NCI-H524 (cell line): ENCODE results near the gene SLC26A8.
"Not testable (repeated sequence)": the region's sequence is repeated elsewhere in the genome, so short reads cannot be mapped to it uniquely, and the experiment has no call there.

ENCODE experiments used
- DNase-seq, 2 experiments: peaks; one replicate each; lab custom pipeline; 2025; lab: John Stamatoyannopoulos, UW

SLC26A8 gene

GRCh38 chr6:36050947-36051710 is 26.7 kb upstream of the SLC26A8 start:
- no peak for DNase-seq

- DNase-seq = no peak
Measured at GRCh38 chr6:36050305-36050704, 25.9 kb upstream of the SLC26A8 start.

GRCh38 chr6:36049582-36049981 is 25.1 kb upstream of the SLC26A8 start:
- DNase-seq = no peak

DNA sequence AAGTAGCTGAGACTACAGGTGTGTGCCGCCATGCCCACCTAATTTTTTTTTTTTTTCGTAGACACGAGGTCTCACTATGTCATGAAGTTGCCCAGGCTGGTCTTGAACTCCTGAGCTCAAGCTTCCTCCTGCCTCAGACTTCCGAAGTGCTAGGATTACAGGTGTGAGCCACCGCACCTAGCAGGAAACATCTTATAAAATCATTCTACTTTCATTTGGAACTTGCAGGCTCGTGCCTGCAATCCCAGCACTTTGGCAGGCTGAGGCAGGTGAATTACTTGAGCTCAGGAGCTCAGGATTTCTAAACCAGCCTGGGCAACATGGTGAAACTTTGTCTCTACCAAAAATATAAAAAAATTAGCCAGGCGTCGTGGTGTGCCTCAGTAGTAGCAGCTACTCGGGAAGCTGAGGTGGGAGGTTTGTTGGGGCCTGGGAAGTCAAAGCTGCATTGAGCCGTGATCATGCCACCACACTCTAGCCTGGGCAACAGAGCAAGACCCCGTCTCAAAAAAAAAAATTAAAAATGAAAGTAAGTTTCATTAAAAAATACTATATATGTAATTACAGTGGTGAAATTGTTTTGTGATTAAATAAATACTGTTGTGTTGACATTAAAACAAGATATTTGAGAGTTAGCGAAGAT is 18.3 kb upstream of the SLC26A8 start:
- DNase-seq = no peak

- no peak for DNase-seq
Measured at GRCh38 chr6:36040958-36041357, 16.5 kb upstream of the SLC26A8 start.

GRCh38 chr6:36039112-36039511 is 14.7 kb upstream of the SLC26A8 start:
- no peak for DNase-seq

DNA sequence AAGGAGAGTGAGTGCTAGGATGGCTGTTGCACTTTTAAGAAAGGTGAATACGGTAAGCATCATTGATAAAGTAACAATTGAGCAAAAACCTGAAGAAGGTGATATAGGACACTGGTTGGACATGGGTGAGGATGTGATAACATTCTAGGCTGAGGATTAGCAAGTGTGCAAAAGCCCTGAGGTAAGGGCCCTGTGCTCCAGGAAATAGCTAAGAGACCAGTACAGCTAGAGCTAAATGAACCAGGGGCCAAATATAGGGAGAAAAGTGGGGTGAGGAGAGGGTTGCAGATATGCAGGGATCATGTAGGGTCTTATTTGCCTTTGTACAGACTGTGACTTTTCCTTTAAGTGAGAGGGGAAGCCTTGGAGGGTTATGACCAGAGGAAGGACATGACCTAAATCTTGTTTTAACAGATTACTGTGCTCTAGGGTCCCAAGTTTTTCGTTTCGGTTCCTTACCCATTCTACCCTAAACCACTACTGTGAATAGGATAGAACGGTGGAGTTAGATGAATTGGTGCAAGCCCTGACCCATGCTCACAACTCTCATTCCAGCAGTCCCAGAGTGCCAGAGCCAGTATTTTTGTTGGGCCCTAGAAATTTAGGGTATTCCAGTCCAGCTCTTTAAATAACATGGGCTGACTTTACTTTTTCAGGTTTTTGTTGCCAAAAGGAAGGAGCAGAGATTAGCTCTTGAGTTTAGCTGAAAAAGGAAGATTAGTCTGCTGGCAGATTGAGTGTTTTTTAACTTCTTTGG is 13.9 kb upstream of the SLC26A8 start:
- DNase-seq = no peak

- no peak for DNase-seq
Measured at GRCh38 chr6:36035225-36035624, 10.8 kb upstream of the SLC26A8 start.

- DNase-seq = no peak
Measured at GRCh38 chr6:36034441-36034840, 10.0 kb upstream of the SLC26A8 start.

DNA sequence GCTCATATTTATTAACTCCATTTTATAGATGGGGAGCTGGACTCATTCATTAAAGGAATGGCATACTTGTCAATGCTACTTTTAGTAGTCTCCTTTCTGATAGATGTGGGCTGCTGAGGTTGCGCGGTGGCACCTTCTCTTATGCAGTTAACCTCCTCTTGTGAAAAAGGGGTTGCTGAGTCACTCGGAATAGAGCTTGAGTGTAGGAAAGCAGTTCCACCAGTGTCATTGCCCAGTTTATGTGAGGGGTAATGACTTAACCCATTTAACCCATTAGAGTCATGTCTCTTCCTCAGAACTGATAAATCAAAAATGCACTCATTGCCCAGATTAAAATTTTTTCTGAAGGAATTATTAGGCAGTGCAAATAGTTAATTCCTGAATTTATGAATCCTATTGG is 9.5 kb upstream of the SLC26A8 start:
- DNase-seq = no peak

GRCh38 chr6:36033144-36033543 is 8.7 kb upstream of the SLC26A8 start:
- not testable (repeated sequence) for DNase-seq

- DNase-seq = no peak
Measured at GRCh38 chr6:36032261-36032660, 7.8 kb upstream of the SLC26A8 start.

DNA sequence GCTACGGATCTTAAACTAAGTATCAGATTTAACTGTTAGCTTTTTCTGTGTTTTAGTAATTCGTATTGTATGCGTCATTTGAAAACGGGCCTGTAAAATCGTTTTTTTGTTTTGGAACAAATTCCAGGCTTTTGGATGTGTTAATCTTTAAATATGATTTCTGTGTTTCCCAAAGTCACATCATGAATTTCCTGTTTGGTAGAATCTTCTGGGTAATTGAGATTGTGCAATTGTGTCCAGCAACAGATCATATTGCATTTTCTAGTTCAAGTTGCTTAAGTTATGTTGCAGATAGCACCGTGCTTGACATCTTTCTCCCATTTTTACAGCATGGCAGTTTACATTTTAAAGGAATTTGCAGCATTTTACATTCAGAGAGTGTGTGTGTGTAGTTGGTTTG is 5.0 kb upstream of the SLC26A8 start:
- no peak for DNase-seq

DNA sequence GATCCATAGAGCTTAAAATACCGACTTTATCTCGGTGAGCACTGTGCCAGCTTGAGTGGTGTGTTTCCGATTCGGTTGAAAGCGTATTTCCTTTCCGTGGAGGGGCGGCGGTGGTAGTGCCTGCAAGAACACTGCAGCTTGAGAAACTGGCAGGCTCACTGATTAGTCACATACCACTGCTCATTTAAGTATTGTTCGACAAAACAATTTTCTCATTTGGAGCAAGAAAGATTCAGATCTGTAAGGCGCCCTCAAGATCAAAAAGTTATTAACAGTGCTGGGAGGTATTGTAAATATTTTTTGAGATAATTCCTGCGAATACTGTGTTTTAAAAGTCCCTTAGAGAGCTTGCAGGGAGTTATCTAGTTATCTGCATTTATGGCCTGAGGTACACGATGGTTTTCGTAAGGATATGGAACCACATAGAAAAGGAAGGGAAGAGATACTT is 4.5 kb upstream of the SLC26A8 start:
- DNase-seq = peak; percentile 36 to 59

- peak in 1 of 2 experiments; percentile 57 for DNase-seq
Measured at GRCh38 chr6:36028088-36028876, 3.8 kb upstream of the SLC26A8 start.

- peak; percentile 100 for DNase-seq
Measured at GRCh38 chr6:36027501-36028087, 3.2 kb upstream of the SLC26A8 start, which contains the start of gene MAPK14. MAPK14 (plus strand) TSS chr6:36027808; CDS start chr6:36028158, 350 bp downstream.

- DNase-seq = no peak
Measured at GRCh38 chr6:36025932-36026327, 1.5 kb upstream of the SLC26A8 start.

- no peak for DNase-seq
Measured at GRCh38 chr6:36025260-36025931, 955 bp upstream of the SLC26A8 start.

DNA sequence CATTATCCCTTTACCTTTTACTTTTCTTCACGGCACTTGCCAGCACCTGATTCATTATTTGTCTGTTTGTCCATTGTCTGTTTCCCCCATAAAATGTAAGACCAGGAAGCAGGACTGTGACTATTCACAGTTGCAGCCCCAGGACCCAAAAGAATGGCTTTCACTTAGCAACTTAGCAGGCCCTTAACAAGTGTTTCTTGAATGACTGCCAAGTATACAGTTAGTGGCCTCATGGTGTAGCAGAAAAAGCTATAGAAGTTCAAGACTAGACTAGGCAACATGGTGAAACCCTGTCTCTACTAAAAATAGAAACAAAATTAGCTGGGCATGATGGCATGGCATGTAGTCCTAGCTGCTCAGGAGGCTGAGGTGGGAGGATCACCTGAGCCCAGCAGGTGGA is 4.3 kb downstream of the SLC26A8 start:
- DNase-seq = no peak

DNA sequence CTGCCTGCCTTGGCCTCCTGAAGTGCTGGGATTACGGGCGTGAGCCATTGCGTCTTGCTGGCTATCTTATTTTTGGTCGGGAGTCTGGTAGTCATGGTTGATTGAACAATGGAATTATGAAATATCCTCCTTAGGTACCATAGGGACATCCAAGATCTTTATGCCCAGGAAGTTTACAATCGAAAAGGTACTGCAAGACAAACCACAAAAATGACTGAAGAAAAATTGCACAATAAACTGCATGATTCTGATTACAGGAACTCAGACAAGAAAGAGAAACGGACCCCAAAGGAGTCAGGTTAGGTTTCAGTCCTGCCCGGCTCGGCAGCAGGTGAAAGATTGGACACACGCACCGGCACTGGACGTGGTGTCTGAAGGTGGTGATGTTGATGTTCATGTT is 5.3 kb downstream of the SLC26A8 start:
- DNase-seq = no peak

DNA sequence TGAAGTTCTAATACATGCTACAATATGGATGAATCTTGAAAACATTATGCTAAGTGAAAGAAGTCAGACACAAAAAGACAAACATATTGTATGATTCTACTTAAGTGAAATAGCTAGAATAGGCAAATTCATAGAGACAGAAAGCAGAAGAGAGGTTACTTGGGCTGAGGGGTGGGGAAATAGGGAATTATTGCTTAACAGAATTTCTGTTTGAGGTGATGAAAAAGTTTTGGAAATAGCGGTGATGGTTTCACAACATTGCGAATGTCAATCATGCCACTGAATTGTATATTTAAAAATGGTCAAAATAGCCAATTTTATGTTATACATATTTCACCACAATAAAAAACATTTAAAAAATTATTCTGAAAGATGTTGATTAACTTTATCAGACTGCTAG is 6.1 kb downstream of the SLC26A8 start:
- no peak for DNase-seq
